HepG2 (cell line): Measurements from ENCODE around the gene C9orf50. TPM values are rescaled to one million over a fixed set of nuclear protein-coding genes. Genes with fewer than 3 reads are reported as not detected.
A peak's percentile ranks its signal among the peaks of the same experiment; 100 is the strongest.

Experiments
- ARID4A ChIP-seq: sonication (generic); formaldehyde crosslinking; IDR thresholded peaks from 2 replicates; pipeline ENCODE4 v1.5.0; 2020; ENCODE audit warnings: mild to moderate bottlenecking, missing genetic modification reagents, borderline replicate concordance
- ATM ChIP-seq: fragments of 450-650 bp; IDR thresholded peaks from 2 replicates; pipeline ENCODE4 v1.7.1; 2017; ENCODE audit warnings: mild to moderate bottlenecking, borderline replicate concordance
- CHD4 ChIP-seq: fragments of 200-600 bp; sonication (generic); IDR thresholded peaks from 2 replicates; pipeline ENCODE4 v1.7.0; 2017; ENCODE audit warnings: mild to moderate bottlenecking, low read length, borderline replicate concordance
- PHF8 ChIP-seq: sonication (generic); formaldehyde crosslinking; IDR thresholded peaks from 2 replicates; pipeline ENCODE4 v1.5.0; 2020; ENCODE audit warnings: missing genetic modification reagents
- POLR2A ChIP-seq, 2 experiments: IDR thresholded peaks; 2 replicates each; pipeline ENCODE4 v1.6.1; 2011; ENCODE audit warnings: low read depth in 2 of 2, low read length in 2 of 2, mild to moderate bottlenecking in 1 of 2, moderate library complexity in 1 of 2; ENCODE audit not compliant: insufficient read depth in 1 of 2
- SKIL ChIP-seq: sonication (generic); formaldehyde crosslinking; IDR thresholded peaks from 2 replicates; pipeline ENCODE4 v1.8.0; 2022; ENCODE audit warnings: missing genetic modification reagents, mild to moderate bottlenecking, moderate library complexity, borderline replicate concordance
- SMYD3 ChIP-seq: sonication (generic); formaldehyde crosslinking; IDR thresholded peaks from 2 replicates; pipeline ENCODE4 v1.8.1; 2023; ENCODE audit warnings: mild to moderate bottlenecking, missing genetic modification reagents
- ZFP36 ChIP-seq: fragments of 150-350 bp; IDR thresholded peaks from 2 replicates; pipeline ENCODE4 v1.6.1; 2018; ENCODE audit warnings: borderline replicate concordance, low read length, low read depth; ENCODE audit not compliant: partially characterized antibody
- ZFP36L1 ChIP-seq: sonication (generic); formaldehyde crosslinking; IDR thresholded peaks from 2 replicates; pipeline ENCODE4 v1.8.0; 2022; ENCODE audit warnings: mild to moderate bottlenecking, missing genetic modification reagents, moderate library complexity
- ZKSCAN1 ChIP-seq: fragments of 150-350 bp; IDR thresholded peaks from 2 replicates; pipeline ENCODE4 v1.6.1; 2014; ENCODE audit warnings: low read length
- ZKSCAN8 ChIP-seq: IDR thresholded peaks from 2 replicates; pipeline ENCODE4 v1.6.1; 2016; ENCODE audit warnings: borderline replicate concordance, missing genetic modification reagents, missing compliant biosample characterization
- ZMAT5 ChIP-seq: sonication (generic); formaldehyde crosslinking; IDR thresholded peaks from 2 replicates; pipeline ENCODE4 v1.5.0; 2020; ENCODE audit warnings: mild to moderate bottlenecking, low read depth, missing genetic modification reagents, borderline replicate concordance
- ZMYM3 ChIP-seq: sonication (generic); formaldehyde crosslinking; IDR thresholded peaks from 2 replicates; pipeline ENCODE4 v1.5.1; 2020; ENCODE audit warnings: mild to moderate bottlenecking, missing genetic modification reagents
- ZNF329 ChIP-seq: sonication (generic); formaldehyde crosslinking; IDR thresholded peaks from 2 replicates; pipeline ENCODE4 v1.9.0; 2021; ENCODE audit warnings: low read depth, mild to moderate bottlenecking, missing genetic modification reagents
- ZNF33B ChIP-seq: sonication (generic); formaldehyde crosslinking; IDR thresholded peaks from 2 replicates; pipeline ENCODE4 v1.5.1; 2020; ENCODE audit warnings: mild to moderate bottlenecking, missing genetic modification reagents
- ZNF562 ChIP-seq: sonication (generic); formaldehyde crosslinking; IDR thresholded peaks from 2 replicates; pipeline ENCODE4 v1.8.0; 2022; ENCODE audit warnings: missing genetic modification reagents, borderline replicate concordance
- ZNF709 ChIP-seq: sonication (generic); formaldehyde crosslinking; IDR thresholded peaks from 2 replicates; pipeline ENCODE4 v1.5.0; 2020; ENCODE audit warnings: mild to moderate bottlenecking, missing genetic modification reagents
- ZNF782 ChIP-seq: sonication (generic); formaldehyde crosslinking; IDR thresholded peaks from 2 replicates; pipeline ENCODE4 v1.4.0; 2020; ENCODE audit warnings: missing genetic modification reagents, mild to moderate bottlenecking, borderline replicate concordance
- ZSCAN5A ChIP-seq: sonication (generic); formaldehyde crosslinking; IDR thresholded peaks from 2 replicates; pipeline ENCODE4 v1.8.0; 2022; ENCODE audit warnings: mild to moderate bottlenecking, missing genetic modification reagents, borderline replicate concordance
- polyA plus RNA-seq, 8 experiments: library from polyadenylated mRNA; depleted of rRNA in 3 of 8; stranded (reverse) in 7 of 8; unstranded in 1 of 8; fragments of >200 nt; fragmentation: Illumina TruSeq in 4 of 8; extraction: Trizol in 4 of 8; gene quantifications; 2 replicates each; pipeline versions ENCODE4 v1.2.1 to v1.2.3, GENCODE V29; 2011 to 2016; ENCODE audit warnings: low read depth in 4 of 8, missing spikeins in 1 of 8, mixed read lengths in 1 of 8; ENCODE audit not compliant: insufficient read depth in 1 of 8
- total RNA-seq, 5 experiments: library from RNA; depleted of rRNA; stranded (reverse); fragments of >200 nt; fragmentation: Illumina TruSeq; extraction: Trizol; gene quantifications; 2 replicates each; pipeline ENCODE4 v1.2.3, GENCODE V29; 2016; ENCODE audit warnings: low read depth in 1 of 5

The C9orf50 gene
- total and polyA plus RNA-seq, 2 of the 13 experiments (the other 11 are each of a cell fraction or from before 2014, with no cell fraction given) = not detected

- TF ChIP-seq ARID4A (CRISPR knock-in tag) (peak; percentile 25; the same call in 1 of the 2 replicates), ZNF562 (no peak), POLR2A (IDR thresholded peaks at IDR 0.05; ENCODE audit: insufficient read depth in 1 of 2, low read depth in 2 of 2, low read length in 2 of 2) (no peak), ZMYM3 (CRISPR knock-in tag) (0 out of 2 replicates have a peak, but pooled peaks have one; percentile 28), ZKSCAN8 (CRISPR knock-in tag) (0 out of 2 replicates have a peak, but pooled peaks have one; percentile 28), ZNF782 (0 out of 2 replicates have a peak, but pooled peaks have one; percentile 11), ATM (no peak), ZNF33B (CRISPR knock-in tag) (no peak), PHF8 (CRISPR knock-in tag) (peak; percentile 4; the same call in 1 of the 2 replicates), ZNF709 (CRISPR knock-in tag) (no peak; the same call in 1 of the 2 replicates), ZKSCAN1 (no peak), ZNF329 (CRISPR knock-in tag) (no peak; the same call in 1 of the 2 replicates), ZMAT5 (CRISPR knock-in tag) (no peak), ZFP36 (no peak), SMYD3 (no peak), SKIL (CRISPR knock-in tag) (peak; percentile 83), ZFP36L1 (CRISPR knock-in tag) (no peak), CHD4 (no peak), ZSCAN5A (CRISPR knock-in tag) (no peak)
These were observed 52.1 kb downstream of the C9orf50 start (continued) for GRCh38 chr9:129568560-129569501.
